ENCODE data around the gene DKC1. TPM values are rescaled to one million over a fixed set of nuclear protein-coding genes. Genes with fewer than 3 reads are reported as not detected.
"Not testable (repeated sequence)": the region's sequence is repeated elsewhere in the genome, so short reads cannot be mapped to it uniquely, and the experiment has no call there.

DKC1 gene
- polyA plus RNA-seq, 5 donors = 53.5 to 67.6 (median 61.4) TPM

DNA sequence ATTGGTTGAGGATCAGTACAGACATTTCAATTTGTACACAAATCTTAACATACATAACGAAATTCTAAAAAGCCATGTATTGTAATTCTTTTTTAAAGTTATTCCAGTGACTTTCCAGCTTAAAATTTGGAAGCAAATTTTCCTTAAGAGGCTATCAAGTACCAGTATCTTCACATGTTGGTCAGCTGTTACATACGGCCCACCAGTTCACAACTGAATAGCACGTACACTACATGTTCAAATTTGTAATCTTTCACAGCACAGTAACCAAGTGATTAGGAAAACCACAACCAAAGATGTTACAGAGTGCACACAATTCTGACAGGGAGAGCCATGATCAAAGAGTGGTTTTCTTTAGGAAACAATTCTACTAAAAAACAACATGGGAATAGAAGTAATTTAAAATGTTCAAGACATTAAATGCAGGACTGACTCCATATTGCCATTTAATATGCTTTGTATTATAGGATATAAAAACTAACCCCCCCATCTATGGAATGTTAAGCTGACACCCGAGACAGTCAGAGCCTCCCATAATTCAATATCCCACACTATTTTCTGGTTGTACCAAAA is 53.7 kb downstream of the DKC1 start:
- DNase-seq = not testable (repeated sequence)

DNA sequence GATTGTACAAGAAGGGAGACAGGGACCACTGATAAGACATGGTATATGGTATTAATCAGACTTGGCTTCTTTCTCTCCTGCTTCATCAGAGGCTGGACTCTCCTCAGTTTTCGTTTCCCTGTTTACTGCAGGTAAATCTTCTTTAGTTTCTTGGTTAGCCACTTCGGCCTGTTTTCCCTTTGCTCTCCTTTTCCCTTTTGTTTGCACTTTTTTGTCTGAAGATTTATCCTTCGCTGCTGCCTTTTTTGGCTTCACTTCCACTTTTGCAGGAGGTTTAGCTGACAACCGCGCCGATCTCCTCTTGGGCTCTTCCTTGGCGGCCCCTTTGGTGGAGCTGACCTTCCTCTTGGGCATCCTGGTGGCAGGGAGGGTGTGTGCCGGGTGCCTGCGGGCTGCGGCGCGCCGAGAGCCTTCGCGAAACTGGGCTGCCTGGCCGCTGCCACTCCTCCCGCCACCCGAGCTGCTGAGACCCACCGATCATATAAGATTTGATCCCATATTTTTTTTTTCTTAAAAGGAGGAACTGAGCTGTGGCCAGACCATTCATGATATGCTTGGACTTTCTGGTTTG is 54.5 kb downstream of the DKC1 start:
- not testable (repeated sequence) for DNase-seq

- DNase-seq = no peak
Observed at GRCh38 chrX:154818916-154819770, 56.5 kb downstream of the DKC1 start.

DNA sequence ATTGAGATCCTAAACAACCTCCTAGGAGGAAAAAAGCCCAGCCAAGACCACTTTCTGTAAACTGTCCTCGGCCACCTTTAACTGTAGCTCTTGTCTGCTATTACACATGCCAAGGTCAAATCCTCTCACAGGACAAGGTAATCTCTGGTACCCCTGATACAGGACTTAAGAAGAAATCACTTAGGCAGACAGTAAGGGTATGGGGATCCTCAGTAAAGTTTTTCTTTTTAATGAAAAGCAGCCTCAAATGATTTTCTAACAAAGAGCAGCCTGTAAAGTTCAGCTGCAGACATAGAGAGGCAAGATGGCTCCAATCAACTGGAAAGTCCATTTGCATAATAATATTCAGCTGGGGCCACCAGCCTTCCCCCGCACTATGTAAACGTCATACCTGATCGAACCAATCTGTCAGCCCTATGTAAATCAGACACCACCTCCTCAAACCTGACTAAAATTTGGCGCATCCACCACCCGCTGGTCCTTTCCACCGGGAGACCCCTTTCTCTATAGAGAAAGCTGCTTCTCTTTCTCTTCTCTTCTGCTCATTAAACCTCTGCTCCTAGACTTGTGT is 57.2 kb downstream of the DKC1 start:
- no peak for DNase-seq

DNA sequence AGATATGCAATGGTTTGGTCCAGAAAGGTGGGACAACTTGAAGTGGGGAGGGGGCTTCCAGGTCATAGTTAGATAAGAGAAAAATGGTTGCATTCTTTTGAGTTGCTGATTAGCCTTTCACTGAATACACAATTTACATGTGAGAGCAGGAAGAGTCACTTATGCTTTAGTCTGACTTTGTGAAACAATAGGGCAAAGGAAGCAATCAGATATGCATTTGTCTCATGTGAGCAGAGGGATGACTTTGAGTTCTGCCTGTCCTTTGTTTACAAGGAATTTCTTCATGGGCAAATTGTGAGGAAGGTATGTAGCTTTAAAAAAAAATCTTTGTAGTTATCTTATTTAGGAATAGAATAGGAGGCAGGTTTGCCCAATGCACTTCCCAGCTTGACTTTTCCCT is 58.9 kb downstream of the DKC1 start:
- DNase-seq = no peak

GRCh38 chrX:154822029-154822428 is 59.4 kb downstream of the DKC1 start:
- no peak for DNase-seq

DNA sequence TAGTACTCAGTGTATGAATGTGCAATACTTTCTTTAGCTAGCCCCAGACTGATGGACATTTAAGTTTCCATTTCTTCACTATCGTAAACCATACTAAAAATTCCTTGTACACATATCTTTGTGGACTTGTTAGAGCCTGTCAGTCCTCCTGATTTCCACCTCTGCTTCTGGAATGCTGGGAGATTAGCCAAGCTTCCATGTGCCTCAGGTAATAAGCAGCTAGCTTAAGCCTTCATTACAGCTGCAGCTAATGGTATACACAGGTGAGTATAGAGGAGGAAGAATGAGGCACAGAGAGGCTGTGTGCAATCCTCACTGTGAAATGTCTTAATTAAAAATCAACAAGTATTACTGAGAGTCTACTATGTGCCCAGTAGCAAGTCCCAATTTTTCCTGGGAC is 62.0 kb downstream of the DKC1 start:
- DNase-seq = no peak

DNA sequence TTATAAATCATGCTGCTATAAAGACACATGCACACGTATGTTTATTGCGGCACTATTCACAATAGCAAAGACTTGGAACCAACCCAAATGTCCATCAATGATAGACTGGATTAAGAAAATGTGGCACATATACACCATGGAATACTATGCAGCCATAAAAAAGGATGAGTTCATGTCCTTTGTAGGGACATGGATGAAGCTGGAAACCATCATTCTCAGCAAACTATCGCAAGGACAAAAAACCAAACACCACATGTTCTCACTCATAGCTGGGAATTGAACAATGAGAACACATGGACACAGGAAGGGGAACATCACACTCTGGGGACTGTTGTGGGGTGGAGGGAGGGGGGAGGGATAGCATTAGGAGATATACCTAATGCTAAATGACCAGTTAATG is 62.9 kb downstream of the DKC1 start:
- DNase-seq = not testable (repeated sequence)

Other genes with a start within 250 kb of the DKC1 start
- 10 to 100 TPM; 24.9 to 49.3 (median 35.7) TPM for gene FAM3A, start 246.6 kb upstream of the DKC1 start, polyA plus RNA-seq (ENCODE audit: insufficient read depth in 1 of 5, insufficient read length in 5 of 5, low replicate concordance in 1 of 5)
- gene G6PD, start 216.0 kb upstream of the DKC1 start, polyA plus RNA-seq (ENCODE audit: insufficient read depth in 1 of 5, insufficient read length in 5 of 5, low replicate concordance in 1 of 5) = 10 to 100 TPM; 30.3 to 49.3 (median 39.8) TPM
- 10 to 100 TPM; 14.0 to 18.5 (median 16.7) TPM for gene IKBKG, start 215.2 kb upstream of the DKC1 start, polyA plus RNA-seq (ENCODE audit: insufficient read depth in 1 of 5, insufficient read length in 5 of 5, low replicate concordance in 1 of 5)
- not detected for gene CTAG1A, start 177.7 kb upstream of the DKC1 start, polyA plus RNA-seq (ENCODE audit: insufficient read depth in 1 of 5, insufficient read length in 5 of 5, low replicate concordance in 1 of 5)
- not detected for gene CTAG1B, start 143.6 kb upstream of the DKC1 start, polyA plus RNA-seq (ENCODE audit: insufficient read depth in 1 of 5, insufficient read length in 5 of 5, low replicate concordance in 1 of 5)
- gene CTAG2, start 109.3 kb upstream of the DKC1 start, polyA plus RNA-seq (ENCODE audit: insufficient read depth in 1 of 5, insufficient read length in 5 of 5, low replicate concordance in 1 of 5) = not detected
- gene GAB3, start 11.8 kb upstream of the DKC1 start, polyA plus RNA-seq (ENCODE audit: insufficient read depth in 1 of 5, insufficient read length in 5 of 5, low replicate concordance in 1 of 5) = 1 to 10 TPM; 6.8 to 8.4 (median 8.3) TPM
- 10 to 100 TPM; 37.6 to 48.0 (median 45.5) TPM for gene MPP1, start 42.6 kb downstream of the DKC1 start, polyA plus RNA-seq (ENCODE audit: insufficient read depth in 1 of 5, insufficient read length in 5 of 5, low replicate concordance in 1 of 5)
- not detected for gene SMIM9, start 71.8 kb downstream of the DKC1 start, polyA plus RNA-seq (ENCODE audit: insufficient read depth in 1 of 5, insufficient read length in 5 of 5, low replicate concordance in 1 of 5)
- 10 to 100 TPM in 4 of 5 donors, 1 to 10 TPM in 1; 9.3 to 22.4 (median 15.7) TPM for gene F8A1, start 123.5 kb downstream of the DKC1 start, polyA plus RNA-seq (ENCODE audit: insufficient read depth in 1 of 5, insufficient read length in 5 of 5, low replicate concordance in 1 of 5)